Adrenal gland (tissue), 5 donors: ENCODE results near the gene IGFBPL1.

Source experiments
- CTCF ChIP-seq, 6 experiments: fragments of 450-650 bp in 4 of 6; fragments of 200-600 bp in 2 of 6; sonication (generic) in 1 of 6; IDR thresholded peaks; 1 replicate in 5 of 6; 2 replicates in 1 of 6; pipeline versions ENCODE4 v1.5.1 to v1.8.0; 2016 to 2021; ENCODE audit warnings: antibody characterized with exemption in 6 of 6, mild to moderate bottlenecking in 2 of 6, moderate library complexity in 1 of 6
- POLR2A ChIP-seq, 2 donors: fragments of 450-650 bp; IDR thresholded peaks; one replicate each; pipeline ENCODE4 v1.6.1; 2017; ENCODE audit warnings: antibody characterized with exemption in 2 of 2, mild to moderate bottlenecking in 2 of 2, moderate library complexity in 1 of 2
- donor health status: DM: no; HTN: no; CAD: no.

- TF ChIP-seq CTCF (IDR thresholded peaks at IDR 0.05) (no peak), POLR2A (IDR thresholded peaks at IDR 0.05) (no peak)
These were observed 664 bp upstream of the IGFBPL1 start for GRCh38 chr9:38424918-38425317.
